GM21717 (cell line): Measurements from ENCODE around the gene CHST9.
A peak's percentile ranks its signal among the peaks of the same experiment; 100 is the strongest.
"Not testable (repeated sequence)": the region's sequence is repeated elsewhere in the genome, so short reads cannot be mapped to it uniquely, and the experiment has no call there.

Source experiments
- ATAC-seq: cut with Tn5 transposase; IDR thresholded peaks from one replicate; pipeline ENCODE4 v1.9.1; 2021; ENCODE audit warnings: mild to moderate bottlenecking, moderate library complexity; ENCODE audit not compliant: unreplicated experiment

Gene CHST9

GRCh38 chr18:27108842-27109241 is 76.3 kb downstream of the CHST9 start:
- ATAC-seq: no peak

- ATAC-seq: no peak
Measured at GRCh38 chr18:27104743-27105142, 80.4 kb downstream of the CHST9 start.

- ATAC-seq: no peak
Measured at GRCh38 chr18:27094621-27095020, 90.5 kb downstream of the CHST9 start.

GRCh38 chr18:27093290-27093689 is 91.8 kb downstream of the CHST9 start:
- ATAC-seq: not testable (repeated sequence)

- ATAC-seq: no peak
Measured at GRCh38 chr18:27081701-27082100, 103.4 kb downstream of the CHST9 start.

GRCh38 chr18:27075828-27076227 is 109.3 kb downstream of the CHST9 start:
- no peak for ATAC-seq

GRCh38 chr18:27073404-27073830 is 111.7 kb downstream of the CHST9 start:
- peak; percentile 89 for ATAC-seq

- ATAC-seq: no peak
Measured at GRCh38 chr18:27064673-27065072, 120.4 kb downstream of the CHST9 start.

GRCh38 chr18:27062802-27063201 is 122.3 kb downstream of the CHST9 start:
- ATAC-seq: no peak

GRCh38 chr18:27061488-27062095 is 123.5 kb downstream of the CHST9 start:
- ATAC-seq: no peak

GRCh38 chr18:27057519-27058234 is 127.4 kb downstream of the CHST9 start:
- ATAC-seq: no peak

- no peak for ATAC-seq
Measured at GRCh38 chr18:27054926-27055325, 130.2 kb downstream of the CHST9 start.

GRCh38 chr18:27049969-27050368 is 135.1 kb downstream of the CHST9 start:
- ATAC-seq: no peak

GRCh38 chr18:27045342-27045741 is 139.8 kb downstream of the CHST9 start:
- ATAC-seq: no peak

GRCh38 chr18:27042177-27042576 is 142.9 kb downstream of the CHST9 start:
- ATAC-seq: no peak

- ATAC-seq: no peak
Measured at GRCh38 chr18:27040796-27041195, 144.3 kb downstream of the CHST9 start.

GRCh38 chr18:27033722-27034121 is 151.4 kb downstream of the CHST9 start:
- no peak for ATAC-seq

- no peak for ATAC-seq
Measured at GRCh38 chr18:27030421-27030820, 154.7 kb downstream of the CHST9 start.

GRCh38 chr18:27022477-27022876 is 162.6 kb downstream of the CHST9 start:
- no peak for ATAC-seq

GRCh38 chr18:27017901-27018500 is 167.1 kb downstream of the CHST9 start:
- no peak for ATAC-seq

GRCh38 chr18:27014841-27015240 is 170.3 kb downstream of the CHST9 start:
- no peak for ATAC-seq

- ATAC-seq: no peak
Measured at GRCh38 chr18:27010784-27011183, 174.3 kb downstream of the CHST9 start.
